SKM-1 treated with dmso at 0.1 percent for 144 hours (cell line): ENCODE data around the gene CEACAM16.
A peak's percentile ranks its signal among the peaks of the same experiment; 100 is the strongest.
"Not testable (repeated sequence)": the region's sequence is repeated elsewhere in the genome, so short reads cannot be mapped to it uniquely, and the experiment has no call there.

Source experiments
- DNase-seq: peaks from one replicate; lab custom pipeline; 2025; ENCODE audit not compliant: unreplicated experiment; lab: John Stamatoyannopoulos, UW

Gene CEACAM16

GRCh38 chr19:44703336-44704078 is 4.6 kb downstream of the CEACAM16 start:
- no peak for DNase-seq

- DNase-seq = no peak
Observed at GRCh38 chr19:44704982-44705381, 6.0 kb downstream of the CEACAM16 start.

GRCh38 chr19:44705502-44706010 is 6.6 kb downstream of the CEACAM16 start:
- DNase-seq = no peak

GRCh38 chr19:44706506-44707236 is 7.7 kb downstream of the CEACAM16 start:
- no peak for DNase-seq

- DNase-seq = no peak
Observed at GRCh38 chr19:44707794-44708193, 8.8 kb downstream of the CEACAM16 start.

- DNase-seq = no peak
Observed at GRCh38 chr19:44708940-44709339, 10.0 kb downstream of the CEACAM16 start.

- DNase-seq = not testable (repeated sequence)
Observed at GRCh38 chr19:44709434-44710266, 10.7 kb downstream of the CEACAM16 start.

GRCh38 chr19:44710483-44710882 is 11.5 kb downstream of the CEACAM16 start:
- no peak for DNase-seq

- no peak for DNase-seq
Observed at GRCh38 chr19:44712864-44713515, 14.0 kb downstream of the CEACAM16 start.

GRCh38 chr19:44714597-44715169 is 15.7 kb downstream of the CEACAM16 start:
- no peak for DNase-seq

GRCh38 chr19:44717603-44718002 is 18.7 kb downstream of the CEACAM16 start:
- DNase-seq = no peak

- no peak for DNase-seq
Observed at GRCh38 chr19:44718441-44719261, 19.7 kb downstream of the CEACAM16 start.

GRCh38 chr19:44719262-44719701 is 20.3 kb downstream of the CEACAM16 start:
- DNase-seq = no peak

GRCh38 chr19:44720396-44720795 is 21.4 kb downstream of the CEACAM16 start:
- not testable (repeated sequence) for DNase-seq

GRCh38 chr19:44720945-44721344 is 22.0 kb downstream of the CEACAM16 start:
- no peak for DNase-seq

GRCh38 chr19:44721369-44721768 is 22.4 kb downstream of the CEACAM16 start:
- not testable (repeated sequence) for DNase-seq

GRCh38 chr19:44722131-44723121 is 23.5 kb downstream of the CEACAM16 start:
- DNase-seq = peak; percentile 43

GRCh38 chr19:44723299-44723951 is 24.5 kb downstream of the CEACAM16 start:
- no peak for DNase-seq
